Measurements from ENCODE around the gene DOP1B. TPM values are rescaled to one million over a fixed set of nuclear protein-coding genes. Genes with fewer than 3 reads are reported as not detected.

Gene DOP1B
- total RNA-seq, 1 experiment from 2014 or later, result 7.4 TPM

DNA sequence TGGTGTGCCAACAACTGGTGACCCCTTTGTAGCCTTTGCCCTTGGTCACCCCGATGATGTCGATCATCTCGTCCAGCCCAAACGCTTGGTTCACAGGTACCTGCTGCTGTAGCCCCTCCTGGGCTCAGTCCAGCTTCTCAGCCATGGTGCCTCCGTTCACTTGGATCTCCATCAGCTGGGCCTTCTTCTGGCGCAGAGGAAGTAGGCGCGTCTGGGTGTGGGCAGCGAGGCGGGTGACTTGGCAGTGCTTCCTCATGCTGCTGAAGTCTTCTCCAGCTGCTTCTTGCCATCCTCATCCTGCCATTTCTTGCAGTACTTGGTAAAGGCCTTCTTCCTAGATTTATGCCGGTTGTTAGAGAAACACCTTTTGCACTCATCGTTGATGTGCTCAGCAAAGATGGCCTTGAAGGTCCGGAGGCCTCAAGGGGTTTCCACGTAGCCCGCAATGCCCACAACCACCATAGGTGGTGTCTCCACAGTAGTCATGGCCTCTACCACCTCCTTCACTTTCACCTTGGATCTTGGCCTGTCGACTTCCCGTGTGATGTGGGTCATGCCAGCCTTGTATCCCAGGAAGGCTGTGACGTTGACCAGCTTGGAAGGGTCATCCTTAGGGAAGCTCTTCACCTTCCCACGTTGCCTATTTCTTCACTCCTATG, 13.0 kb downstream of the DOP1B start:
- DNase-seq (ENCODE audit: extremely low read depth, low read depth), result no peak

- no peak for DNase-seq (ENCODE audit: extremely low read depth, low read depth)
These were observed 14.2 kb downstream of the DOP1B start for GRCh38 chr21:36170823-36171222.

DNA sequence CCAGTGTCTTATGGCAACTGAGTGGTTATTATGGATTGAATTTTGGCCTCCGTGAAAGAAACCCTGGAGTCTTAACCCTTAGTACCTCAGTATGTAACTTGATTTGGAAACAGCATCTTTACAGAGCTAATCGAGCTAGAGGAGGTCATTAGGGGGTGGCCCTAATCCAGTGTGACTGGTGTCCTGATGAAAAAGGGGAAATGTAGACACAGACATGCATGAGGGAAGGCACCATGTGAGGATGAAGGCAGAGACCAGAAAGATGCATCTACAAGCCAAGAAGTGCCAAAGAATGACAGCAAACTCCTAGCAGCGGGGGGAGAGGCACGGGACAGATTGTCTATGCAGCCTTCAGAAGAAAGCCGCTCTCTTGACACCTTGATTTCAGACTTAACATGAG, 14.7 kb downstream of the DOP1B start:
- DNase-seq (ENCODE audit: extremely low read depth, low read depth), result no peak

DNA sequence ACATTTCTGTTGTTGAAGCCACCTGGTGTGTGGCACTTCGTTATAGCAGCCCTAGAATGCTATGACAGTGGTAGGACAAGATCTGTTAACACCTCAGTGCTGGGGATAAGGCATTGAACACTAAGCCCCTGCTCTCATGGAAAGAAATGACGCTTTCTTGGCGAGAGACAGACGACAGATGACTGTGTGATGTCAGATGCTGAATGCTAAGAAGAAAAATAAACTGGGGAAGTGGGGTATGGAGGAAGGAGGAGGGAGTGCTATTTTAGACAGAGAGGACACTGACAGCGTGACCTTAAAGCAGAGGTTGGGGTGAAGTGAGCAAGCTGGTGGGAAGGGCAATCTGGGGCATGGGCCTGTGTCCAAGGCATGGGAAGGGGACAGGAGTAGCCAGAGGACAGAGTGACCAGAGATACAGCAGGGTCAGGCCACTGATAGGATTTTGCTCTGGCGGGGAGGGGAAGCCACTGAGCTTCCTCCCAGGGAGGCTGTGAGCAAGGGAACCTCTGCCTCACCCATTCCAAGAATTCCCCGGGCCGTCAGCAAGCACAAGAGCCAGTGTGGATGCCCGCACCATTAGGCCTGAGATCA, 15.2 kb downstream of the DOP1B start:
- DNase-seq (ENCODE audit: extremely low read depth, low read depth), result no peak

DNA sequence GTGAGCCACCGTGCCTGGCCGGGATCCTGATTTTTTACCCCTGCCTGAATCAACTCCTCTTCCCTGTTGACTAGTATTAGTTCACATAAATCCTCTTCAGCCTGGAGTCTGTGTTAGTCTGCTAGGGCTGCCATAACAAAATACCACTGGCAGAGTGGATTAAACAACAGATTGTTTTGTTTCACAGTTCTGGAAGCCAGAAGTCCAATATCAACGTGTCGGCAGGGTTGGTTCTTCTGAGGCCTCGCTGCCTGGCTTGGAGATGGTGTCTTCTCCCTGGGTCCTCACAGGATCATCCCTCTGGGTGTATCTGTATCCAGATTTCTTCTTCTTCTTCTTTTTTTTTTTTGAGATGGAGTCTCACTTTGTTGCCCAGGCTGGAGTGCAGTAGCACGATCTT, 18.2 kb downstream of the DOP1B start:
- no peak for DNase-seq (ENCODE audit: extremely low read depth, low read depth)

- no peak for DNase-seq (ENCODE audit: extremely low read depth, low read depth)
These were observed 19.3 kb downstream of the DOP1B start for GRCh38 chr21:36175771-36176565.

DNA sequence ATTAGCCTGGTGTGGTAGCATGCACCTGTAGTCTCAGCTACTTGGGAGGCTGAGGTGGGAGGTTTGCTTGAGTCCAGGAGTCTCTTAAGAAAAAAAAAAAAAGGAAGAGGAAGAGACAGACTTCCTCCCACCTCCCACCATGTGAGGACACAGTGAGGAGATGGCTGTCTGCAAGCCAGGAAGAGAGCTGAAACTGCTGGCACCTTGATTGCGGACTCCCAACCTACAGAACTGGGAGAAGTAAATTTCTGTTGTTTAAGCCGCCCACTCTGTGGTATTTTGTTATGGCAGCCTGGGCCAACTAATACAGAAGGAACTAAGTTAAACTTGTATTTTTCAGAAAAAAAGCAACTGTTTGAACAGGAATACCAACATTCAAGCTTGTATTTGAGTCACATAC, 21.7 kb downstream of the DOP1B start:
- no peak for DNase-seq (ENCODE audit: extremely low read depth, low read depth)

DNA sequence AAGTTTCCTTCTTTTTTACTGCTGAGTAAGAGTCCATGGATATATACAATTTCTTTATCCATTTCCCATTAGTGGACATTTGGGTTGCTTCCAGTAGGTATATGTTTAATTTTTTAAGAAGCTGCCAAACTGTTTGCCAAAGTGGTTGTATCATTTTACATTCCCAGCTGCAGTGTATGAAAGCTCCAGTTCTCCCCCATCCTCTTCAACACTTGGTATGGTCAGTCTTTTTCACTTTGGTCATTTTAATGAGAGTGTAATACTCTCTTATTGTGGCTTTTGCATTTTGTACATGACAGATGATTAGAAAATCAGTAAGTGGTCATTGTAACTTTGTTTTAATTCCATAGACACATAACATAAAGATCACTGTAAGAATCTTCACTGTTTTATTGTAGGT, 22.5 kb downstream of the DOP1B start:
- DNase-seq (ENCODE audit: extremely low read depth, low read depth), result no peak

- no peak for DNase-seq (ENCODE audit: extremely low read depth, low read depth)
These were observed 24.3 kb downstream of the DOP1B start for GRCh38 chr21:36180963-36181362.

- no peak for DNase-seq (ENCODE audit: extremely low read depth, low read depth)
These were observed 26.6 kb downstream of the DOP1B start for GRCh38 chr21:36183144-36183795.

- DNase-seq (ENCODE audit: extremely low read depth, low read depth), result no peak
These were observed 27.9 kb downstream of the DOP1B start for GRCh38 chr21:36184545-36184944.

GRCh38 chr21:36185523-36185922, 28.9 kb downstream of the DOP1B start:
- no peak for DNase-seq (ENCODE audit: extremely low read depth, low read depth)

GRCh38 chr21:36186081-36186480, 29.5 kb downstream of the DOP1B start:
- DNase-seq (ENCODE audit: extremely low read depth, low read depth), result no peak

DNA sequence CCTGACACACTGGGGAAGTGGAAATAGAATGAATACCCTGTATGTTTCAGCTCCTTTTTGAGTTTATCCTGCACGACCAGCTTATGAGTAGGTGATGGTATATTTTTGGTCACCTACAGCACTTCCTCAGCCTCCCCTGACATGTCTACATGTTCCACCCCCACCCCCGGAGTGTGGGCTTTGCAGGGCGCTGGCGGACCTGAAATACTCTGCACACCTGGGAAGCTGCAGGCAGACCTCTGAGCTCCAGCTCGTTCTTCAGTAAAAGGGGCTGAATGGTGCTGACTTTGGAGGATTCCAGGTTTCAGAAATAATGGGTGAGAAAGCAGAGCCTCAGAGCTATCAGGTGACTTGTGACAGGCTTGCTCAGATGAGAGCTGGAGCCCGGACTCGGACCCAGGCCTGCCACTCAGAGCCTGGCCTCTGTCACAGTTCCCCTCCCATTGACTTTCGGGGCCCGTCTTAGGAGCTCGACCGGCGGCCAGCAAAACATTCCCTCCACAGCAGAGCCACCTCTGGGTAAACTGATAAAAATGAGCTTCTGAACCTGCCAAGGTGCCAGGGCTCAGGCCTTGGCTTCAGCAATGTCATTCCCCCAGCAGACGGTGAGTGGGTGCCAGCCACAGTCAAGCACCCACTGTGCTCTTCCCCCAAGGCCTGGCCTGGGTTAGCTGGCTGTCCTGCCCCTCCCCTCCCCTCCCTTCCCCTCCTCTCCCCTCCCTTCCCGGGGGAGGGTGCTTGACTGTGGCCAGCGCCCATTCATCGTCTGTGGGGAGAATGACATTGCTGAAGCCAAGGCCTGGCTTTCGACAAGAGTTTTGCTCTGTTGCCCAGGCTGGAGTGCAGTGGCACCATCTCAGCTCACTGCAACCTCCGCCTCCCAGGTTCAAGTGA, 30.1 kb downstream of the DOP1B start:
- DNase-seq (ENCODE audit: extremely low read depth, low read depth), result no peak

- no peak for DNase-seq (ENCODE audit: extremely low read depth, low read depth)
These were observed 31.6 kb downstream of the DOP1B start for GRCh38 chr21:36188081-36188681.

DNA sequence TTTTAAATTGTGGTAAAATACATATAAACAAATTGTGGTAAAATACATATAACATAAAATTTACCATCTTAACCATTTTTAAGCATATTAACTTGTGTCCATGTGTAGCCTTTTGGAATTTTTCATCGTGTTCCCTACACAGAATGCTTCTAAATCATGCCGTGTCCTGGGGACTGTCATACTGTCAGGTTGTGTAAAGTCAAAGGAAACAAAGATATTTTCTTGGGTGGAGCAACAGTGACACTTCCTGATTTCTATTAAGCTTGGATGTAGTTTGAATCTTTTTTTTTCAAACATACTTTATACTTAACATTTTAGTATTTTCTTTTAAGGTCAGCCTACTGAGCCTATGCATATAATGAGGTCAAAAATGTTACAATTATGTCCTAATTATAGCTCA, 32.3 kb downstream of the DOP1B start:
- DNase-seq (ENCODE audit: extremely low read depth, low read depth), result no peak

DNA sequence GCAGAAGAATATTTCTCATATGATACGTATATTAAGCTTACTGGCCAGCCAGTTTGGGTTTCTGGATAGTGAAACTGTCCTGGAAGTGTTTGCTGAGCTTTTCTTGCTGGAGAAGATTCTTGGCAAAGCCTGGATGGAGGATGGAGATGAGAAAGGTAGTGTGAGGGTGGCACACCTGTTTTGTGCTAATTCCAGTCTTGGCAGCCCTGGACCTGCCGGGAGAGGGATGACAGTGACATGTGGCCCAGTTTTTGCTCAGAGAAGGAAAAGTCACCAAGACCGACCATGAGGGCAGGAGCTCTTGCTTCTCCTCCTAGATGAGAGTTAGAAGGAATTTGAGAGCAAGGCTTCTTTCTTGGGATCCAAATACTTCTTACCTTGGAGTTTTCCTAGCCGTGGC, 34.1 kb downstream of the DOP1B start:
- no peak for DNase-seq (ENCODE audit: extremely low read depth, low read depth)

GRCh38 chr21:36193200-36193599, 36.6 kb downstream of the DOP1B start:
- no peak for DNase-seq (ENCODE audit: extremely low read depth, low read depth)

DNA sequence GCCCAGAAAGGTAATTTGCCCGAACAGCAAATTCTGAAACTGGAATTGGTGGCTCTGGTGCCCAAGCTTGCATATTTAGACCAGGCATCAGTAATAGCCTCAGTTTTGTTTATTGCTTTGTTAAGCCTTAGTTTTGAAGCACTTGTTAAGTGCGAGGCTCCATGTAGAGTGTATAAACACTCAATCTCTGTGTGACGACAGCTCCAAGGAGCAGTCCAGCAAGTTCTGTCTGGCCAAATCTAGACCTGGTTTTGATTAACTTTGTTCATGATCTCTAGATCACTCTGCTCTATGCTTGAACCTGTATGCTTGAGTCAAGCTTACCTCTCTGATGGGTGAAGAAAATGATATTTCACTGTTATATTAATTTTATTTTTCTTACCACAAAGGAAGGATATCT, 37.4 kb downstream of the DOP1B start:
- no peak for DNase-seq (ENCODE audit: extremely low read depth, low read depth)

DNA sequence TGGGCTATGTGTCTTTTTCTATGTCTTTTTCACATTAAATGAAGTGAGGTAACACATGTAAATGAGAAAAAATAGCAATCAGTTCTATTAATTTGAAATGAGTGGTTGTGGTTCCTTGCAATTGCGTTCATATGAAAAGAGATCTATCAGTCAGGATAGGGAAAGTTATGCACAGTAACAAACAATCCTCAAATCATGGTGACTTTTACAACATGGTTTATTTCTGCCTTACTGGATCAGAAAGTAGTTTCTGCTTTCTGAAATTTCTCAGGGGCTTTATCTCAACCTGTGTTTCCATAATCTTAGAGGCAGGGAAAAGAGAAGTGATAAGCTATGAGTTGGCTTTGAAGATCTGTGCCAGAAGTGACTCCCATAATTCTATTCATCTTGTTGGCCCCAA, 39.0 kb downstream of the DOP1B start:
- DNase-seq (ENCODE audit: extremely low read depth, low read depth), result no peak
